ENCODE data around the gene VAMP2.

The VAMP2 gene, protein sequence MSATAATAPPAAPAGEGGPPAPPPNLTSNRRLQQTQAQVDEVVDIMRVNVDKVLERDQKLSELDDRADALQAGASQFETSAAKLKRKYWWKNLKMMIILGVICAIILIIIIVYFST

DNA sequence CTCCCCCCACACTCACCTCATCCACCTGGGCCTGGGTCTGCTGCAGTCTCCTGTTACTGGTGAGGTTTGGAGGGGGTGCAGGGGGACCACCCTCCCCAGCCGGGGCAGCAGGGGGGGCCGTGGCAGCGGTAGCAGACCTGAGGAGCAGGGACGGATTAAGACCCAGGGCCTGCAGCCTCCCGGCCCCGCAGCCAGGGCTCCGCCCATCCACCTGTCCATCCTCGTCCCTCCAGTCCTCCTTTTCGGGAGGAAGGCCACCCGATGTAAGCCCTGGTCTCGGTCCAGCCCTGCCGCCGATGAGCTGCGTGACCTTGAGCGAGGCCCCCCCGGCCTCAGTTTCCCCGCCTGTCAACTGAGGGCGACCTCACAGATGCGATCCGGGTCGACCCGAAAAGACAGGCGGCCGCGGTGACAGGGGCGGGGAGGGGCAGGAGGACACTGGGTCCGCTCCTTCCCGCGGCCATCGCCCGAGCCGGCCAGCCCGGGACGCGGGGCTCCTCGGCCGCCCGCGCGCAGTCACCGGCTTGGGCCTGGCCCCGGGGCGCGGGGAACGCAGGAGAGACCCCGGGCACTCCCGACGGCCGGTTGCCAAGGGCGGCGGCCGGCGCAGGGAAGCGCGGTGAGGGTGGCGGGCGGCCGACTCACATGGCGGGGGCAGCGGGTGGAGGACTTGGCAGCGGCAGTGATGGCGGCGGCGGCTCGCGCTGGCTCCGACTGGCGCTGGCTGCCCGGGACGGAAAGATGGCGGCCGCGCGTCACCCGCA lies at the start of gene VAMP2:
Gene VAMP2, minus strand, starts transcription at position 716 of the 764 bp plus-strand sequence. Its CDS starts 69 bp downstream, at position 647.
- peak; percentile 58 for DNase-seq (ENCODE audit: low spot score)

DNA sequence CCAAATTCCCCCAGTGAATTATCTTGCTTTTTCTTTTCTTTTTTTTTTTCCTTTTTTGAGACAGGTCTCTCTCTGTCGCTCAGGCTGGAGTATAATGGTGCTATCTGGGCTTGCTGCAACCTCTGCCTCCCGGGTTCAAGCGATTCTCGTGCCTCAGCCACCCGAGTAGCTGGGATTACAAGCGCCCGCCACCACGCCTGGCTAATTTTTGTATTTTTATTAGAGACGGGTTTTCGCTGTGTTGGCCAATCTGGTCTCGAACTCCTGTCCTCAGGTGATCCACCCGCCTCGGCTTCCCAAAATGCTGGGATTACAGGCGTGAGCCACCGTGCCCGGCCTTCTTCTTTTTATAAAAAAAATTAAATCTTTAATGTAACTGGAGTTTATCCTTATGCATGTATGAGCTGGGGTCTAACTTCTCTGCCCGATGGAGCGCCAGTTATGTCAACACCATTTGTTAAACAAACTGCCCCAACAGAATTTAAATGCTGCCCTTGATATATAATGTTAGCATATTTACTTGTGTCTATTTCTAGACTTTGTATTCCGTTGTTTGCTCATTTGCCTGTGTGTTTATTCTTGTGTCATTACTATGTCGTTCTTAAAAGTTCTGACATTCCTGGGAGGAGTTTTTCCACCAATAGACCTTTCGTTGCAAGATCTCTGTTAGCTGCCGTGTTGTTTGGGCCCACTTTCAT lies 48.2 kb upstream of the VAMP2 start:
- DNase-seq (ENCODE audit: low spot score): no peak

DNA sequence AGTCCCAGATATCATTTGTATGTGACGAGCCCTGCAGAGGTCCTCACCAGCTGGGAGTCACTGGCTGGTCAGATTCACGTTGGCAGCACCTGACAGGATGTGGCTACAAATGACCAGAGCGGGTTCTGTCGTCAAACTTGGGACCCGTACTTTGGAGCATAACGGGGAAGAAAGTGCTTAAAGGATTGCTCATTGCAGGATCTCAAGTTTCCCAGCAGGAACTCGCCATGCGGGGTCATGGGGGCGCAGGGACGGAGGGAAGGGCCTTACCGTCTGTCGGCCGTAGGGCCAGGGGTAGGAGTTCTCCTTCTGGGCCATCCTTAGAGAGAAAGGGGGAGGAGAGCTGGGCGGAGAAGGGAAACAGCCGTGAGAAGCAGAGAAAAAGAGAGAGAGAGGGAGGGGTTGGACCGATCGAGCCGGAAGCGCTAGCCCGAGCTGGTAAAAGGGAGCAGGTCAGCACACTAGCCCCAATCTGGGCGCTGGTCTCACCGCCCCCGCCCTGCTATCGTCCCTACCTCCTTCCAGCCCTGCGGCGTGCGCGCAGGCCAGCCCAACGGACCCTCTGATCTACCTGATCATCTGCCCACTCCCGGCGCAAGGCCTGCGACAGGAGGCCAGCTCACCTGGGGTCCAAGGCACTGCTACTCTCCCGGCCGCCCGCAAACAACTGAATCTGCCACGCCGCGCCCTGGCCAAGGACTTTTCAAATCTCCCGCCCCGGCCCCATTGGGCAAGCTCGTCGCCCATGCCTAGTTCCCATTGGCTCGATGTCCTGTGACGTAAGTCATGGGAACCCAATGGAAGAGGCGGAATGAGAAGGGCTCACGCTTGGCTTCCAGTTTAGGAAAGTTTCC lies 47.4 kb upstream of the VAMP2 start, which contains the start of gene AURKB:
Gene AURKB, minus strand, starts transcription at position 669 of the 854 bp plus-strand sequence. Its CDS starts 351 bp downstream, at position 318.
- DNase-seq (ENCODE audit: low spot score): peak; percentile 97

DNA sequence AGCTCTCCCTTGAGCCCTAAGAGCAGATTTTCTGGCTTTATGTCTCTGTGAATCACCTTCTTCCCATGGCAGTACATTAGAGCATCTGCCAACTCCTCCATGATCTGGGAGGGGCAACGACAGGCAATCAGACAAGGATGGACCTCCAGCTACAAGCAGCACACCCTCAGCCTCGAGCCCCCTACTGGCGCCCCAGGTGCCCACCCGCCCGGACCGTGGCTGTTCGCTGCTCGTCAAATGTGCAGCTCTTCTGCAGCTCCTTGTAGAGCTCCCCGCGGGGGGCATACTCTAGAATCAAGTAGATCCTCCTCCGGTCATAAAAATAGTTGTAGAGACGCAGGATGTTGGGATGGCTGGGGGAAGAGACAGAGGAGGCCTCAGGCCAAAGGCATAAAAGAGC lies 43.8 kb upstream of the VAMP2 start:
- no peak for DNase-seq (ENCODE audit: low spot score)

DNA sequence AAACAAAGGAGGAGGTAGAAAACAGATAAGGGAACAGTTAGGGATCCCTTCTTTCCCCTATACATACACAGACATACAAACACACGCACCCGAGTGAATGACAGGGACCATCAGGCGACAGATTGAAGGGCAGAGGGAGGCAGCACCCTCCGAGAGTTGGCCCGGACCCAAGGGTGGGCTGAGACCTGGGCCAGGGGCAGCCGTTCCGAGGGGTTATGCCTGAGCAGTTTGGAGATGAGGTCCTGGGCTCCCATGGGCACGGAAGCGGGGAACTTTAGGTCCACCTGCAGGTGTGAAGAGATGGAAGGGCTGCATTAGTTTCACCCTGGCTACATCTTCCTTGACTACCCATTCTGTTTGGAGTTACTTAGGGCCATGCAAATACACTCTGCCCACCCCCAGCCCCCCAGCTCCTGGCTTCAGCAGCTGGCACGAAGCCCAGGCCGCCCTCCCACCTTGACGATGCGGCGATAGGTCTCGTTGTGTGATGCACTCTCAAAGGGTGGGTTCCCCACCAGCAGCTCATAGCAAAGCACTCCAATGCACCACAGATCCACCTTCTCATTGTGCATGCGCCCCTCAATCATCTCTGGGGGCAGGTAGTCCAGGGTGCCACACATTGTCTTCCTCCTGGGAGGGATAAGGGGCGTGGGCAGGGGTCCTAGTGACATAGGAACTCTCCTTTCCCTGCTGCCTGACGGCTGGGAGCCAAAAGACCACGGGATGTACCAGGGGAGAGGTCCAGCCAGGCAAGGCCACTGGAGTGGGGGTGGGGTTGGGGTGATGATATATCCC lies 42.2 kb upstream of the VAMP2 start:
- DNase-seq (ENCODE audit: low spot score): no peak

DNA sequence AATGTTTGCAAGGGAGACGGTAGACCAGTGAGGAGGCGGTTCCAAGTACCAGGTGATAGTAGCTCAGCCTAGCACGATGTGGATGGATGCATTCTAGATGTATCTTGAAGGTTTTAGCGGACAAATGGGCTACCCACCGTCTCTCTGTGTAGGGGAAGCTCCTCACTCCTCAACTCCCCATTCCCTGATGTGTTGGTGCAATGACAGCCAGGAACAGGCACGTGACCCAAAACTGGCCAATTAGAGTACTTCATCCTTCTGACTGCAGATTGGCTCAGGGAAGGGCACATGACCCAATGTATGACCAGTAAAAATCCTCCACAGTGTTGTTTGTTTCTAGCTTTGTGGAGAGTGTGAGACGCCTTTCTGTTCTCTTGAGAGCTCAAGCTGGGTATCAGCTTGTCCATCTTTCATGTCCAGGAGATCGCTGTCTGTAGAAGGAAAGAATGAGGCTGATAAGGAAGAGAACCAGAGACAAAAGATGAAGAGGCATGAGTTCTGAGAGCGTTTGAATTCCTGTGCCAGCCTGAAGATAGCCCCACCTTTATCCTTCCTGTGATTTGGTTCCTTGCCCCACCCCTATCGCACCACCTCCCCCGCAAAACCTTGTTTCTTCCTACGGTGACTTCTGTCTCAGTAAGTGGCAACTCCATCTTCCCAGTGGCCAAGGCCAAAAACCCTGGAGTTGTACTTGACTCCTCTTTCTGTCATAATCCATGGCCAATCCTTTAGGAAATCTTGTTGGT lies 29.5 kb upstream of the VAMP2 start:
- peak; percentile 99 for DNase-seq (ENCODE audit: low spot score)

DNA sequence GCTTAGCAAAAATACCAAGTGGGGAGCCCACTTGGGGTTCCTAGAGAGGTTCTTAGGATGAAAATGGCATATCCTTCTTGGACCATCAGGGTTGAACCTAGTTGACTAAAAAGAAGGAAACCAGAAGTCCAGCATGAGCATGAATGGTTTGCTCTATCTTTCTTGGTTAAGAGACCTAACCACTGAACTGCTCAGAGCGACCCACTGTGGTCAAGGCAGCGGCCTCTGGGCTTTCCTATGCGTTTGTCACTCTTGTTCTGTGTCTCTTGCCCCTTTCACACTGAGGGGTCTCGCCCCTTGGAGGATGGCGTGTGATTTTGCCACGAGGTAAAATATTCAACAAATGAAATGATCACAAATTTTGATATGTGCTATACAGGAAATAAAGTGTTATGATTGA lies 27.8 kb upstream of the VAMP2 start:
- no peak for DNase-seq (ENCODE audit: low spot score)

DNA sequence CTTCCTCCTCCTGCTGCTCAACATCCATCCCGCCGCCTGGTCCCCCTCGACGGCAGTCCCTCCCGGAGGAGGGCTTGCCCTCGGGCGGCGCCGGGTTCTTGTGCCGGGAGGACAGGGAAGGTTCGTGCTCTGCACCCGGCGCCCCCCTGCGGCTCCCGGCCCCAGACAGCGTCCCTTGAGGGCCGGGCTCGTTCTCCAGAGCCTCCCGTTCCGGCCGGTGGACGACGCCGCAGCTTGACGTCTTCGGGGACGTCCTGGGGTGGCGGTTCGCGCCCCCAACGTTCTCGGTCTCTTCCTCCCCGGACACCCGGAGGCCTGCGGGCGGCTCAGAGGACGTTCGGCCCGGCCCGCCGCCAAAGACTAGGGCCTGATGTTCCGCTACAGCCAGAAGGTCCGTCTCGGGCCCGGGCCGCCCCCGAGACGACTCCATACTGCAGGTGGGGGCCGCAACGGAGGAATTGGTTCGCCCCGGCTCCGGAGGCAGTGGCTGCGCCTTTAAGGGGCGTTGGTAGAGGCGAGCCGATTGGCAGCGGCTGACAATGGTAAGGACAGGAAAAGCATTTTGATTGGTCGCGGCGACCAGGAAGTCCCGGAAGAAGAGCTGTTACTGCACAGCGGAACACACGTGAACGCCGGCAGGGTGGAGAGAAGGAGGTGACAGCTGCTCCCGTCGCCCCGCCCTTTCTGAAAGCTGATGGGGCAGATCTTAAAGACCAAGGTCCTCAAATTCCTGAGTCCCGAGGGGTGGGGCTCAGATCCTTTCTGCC lies 27.1 kb upstream of the VAMP2 start, which contains the start of gene BORCS6:
Gene BORCS6, minus strand, starts transcription at position 470 of the 767 bp plus-strand sequence. Its CDS starts 40 bp downstream, at position 430.
- peak; percentile 100 for DNase-seq (ENCODE audit: low spot score)

DNA sequence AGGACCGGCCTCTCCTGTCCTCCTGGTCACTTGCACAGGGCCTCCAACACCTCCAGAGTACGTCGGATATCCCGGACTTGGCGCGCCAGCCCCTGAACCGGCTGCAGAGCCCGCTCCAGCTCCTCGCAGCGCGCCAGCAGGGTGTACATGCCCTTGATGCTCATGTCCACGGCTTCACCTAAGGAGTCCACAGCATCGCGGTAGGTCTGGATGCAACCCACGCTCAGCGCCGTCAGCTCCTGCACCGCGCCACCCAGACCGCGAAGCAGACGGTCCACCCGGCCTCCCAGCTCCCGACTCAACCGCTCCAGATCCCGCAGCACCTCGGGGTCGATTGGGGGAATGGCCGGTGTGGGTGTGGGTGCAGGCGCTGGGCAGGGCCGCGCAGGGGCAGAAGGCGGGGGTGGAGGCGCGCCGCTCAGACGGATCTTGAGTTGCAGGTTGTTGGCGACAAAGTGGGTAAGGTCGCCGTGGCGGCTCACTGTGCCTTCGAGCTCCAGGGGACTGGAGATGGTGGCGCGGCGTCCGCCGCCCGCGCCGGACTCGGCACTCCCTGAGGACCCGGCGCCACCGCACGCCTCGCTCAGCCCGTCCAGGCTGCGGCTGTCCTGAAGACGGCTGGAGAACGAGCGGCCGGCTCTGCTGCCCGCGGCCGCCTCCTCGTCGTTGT lies 26.4 kb upstream of the VAMP2 start:
- DNase-seq (ENCODE audit: low spot score): no peak

DNA sequence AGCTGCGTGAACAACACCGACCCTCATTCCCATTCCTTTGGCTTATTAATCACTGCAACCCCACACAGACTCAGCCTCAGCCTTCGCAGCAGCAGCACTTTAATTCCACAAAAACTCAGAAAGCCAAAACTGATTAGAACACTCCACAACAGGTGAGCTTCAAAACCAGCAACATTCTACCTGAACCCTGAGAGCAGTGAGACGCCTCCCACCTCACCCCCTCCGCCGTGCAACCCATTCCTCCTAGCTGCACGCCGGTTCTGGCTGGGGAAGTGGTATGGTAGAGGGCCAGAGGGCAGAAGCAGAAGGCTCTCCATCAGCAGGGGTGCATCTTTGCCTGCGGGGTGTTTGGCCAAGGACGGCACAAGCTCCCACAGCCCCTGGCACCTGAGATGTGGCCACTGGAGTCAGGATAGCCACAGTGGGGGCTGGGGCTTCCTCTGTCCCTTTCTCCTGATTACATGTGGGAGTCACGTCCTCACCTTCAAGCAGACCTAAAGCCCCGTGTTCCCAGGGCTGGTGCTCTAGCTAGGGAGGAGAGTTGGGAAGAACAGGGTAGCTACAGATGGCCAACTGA lies 25.6 kb upstream of the VAMP2 start:
- peak; percentile 40 for DNase-seq (ENCODE audit: low spot score)

DNA sequence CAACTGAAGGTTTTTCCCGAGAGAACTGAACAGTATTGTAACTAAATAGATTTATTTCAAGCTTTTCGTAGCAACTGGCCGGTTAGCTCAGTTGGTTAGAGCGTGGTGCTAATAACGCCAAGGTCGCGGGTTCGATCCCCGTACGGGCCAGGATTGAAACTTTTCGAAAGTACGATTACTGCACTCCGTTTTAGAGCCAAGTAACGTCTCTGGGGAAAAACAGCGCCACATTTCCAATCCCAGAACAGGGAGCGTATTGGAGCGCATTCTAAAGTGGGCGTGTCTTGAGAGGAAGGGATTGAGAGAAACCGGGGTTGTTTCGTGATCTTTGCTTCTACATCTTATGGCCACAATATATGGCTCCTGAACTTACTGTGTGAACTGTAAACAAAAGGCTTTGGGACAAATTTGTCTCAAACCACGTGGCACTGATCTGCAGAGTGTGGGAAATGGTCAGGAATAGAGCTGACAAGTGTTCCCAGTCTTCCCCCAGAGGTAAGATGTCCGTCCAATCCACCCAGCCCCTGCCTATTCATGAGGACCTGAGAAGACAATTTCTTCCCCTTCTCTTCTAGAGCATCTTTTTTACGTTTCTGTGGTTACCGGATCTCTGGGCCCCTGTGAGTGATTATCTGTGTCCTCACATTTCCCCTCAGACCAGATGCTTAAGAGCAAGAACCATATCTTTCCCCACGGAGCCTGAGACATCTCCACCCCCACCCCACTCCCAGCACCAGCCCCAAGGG lies 24.9 kb upstream of the VAMP2 start:
- DNase-seq (ENCODE audit: low spot score): peak; percentile 98

DNA sequence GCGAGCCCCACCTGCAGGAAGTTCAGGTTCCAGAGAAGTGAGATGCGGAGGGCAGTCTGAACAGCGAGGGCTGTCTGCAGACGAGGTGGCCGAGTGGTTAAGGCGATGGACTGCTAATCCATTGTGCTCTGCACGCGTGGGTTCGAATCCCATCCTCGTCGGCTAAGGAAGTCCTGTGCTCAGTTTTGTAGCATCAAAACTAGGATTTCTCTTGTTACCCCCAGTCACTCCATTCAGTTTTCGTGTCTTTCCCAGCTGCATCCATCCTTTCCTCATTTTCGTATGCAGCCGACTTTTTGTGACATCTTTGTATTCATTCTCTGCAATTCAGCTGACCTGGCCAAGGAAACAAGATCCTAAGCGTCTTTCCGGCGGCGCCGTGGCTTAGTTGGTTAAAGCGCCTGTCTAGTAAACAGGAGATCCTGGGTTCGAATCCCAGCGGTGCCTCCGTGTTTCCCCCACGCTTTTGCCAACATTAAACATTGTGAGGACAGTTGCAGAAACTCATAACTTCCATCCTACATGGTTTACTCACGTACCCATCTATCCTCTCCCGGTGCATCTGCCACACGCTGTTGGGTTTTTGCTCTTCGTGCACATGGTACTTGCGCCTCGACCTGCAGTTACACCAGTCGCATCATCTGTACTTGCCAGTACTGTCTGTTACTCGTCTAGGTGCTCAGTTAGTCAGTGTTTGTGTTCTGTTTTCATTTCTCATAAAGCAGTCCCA lies 24.2 kb upstream of the VAMP2 start:
- peak; percentile 98 for DNase-seq (ENCODE audit: low spot score)

DNA sequence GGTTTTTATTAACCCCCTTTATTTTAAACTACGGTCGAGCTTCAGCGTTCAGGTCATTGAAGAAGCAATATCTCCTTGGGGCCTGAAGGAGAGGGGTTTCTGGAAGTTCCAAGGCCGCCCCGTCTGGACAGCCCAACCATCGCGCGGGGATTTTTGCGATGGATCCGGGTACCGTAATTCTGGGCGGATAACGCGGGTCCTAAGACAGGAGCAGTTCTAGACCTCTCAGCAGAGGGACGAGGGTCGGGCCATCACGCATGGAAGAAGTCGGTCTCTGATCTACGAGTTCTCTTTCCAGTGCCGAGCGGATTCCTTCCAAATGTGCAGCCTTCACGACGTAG lies 23.7 kb upstream of the VAMP2 start:
- no peak for DNase-seq (ENCODE audit: low spot score)

DNA sequence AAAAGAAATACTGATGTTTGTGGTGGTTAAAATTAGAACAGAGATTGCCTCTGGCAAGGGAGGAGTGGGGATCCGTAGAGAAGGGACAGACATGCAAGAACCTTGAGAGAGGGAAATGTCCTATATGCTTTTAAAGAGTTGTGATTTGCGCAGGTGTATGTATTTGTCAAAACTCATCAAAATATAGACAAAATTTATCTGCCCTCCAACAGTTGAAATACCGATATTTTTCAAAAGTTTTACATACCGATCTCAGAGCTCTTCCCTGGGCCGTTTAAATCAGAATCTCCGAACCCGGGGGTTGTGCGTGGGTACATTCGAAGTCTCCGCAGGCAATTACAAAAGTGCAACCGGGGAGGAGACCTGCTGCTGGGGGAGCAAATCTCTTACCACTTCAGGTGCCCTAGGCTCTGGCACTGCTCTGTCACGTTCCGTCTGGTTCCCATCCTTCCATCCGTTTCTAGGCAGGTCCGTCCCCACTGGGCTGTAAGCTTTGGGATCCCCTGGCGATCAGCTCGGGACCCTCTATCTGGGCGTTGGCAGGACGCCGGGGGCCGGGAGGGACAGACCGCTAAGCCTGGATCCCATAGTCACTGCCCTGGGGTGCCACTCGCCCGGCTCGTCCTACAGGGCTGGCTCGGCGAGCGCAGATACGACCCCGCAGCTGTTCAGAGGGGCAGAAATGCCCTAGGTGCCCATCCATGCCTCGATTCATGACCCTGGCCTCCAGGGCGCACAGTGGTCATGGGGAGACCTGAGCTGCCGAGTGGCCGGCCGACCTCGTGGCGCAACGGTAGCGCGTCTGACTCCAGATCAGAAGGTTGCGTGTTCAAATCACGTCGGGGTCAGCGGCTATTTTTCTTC lies 23.1 kb upstream of the VAMP2 start:
- peak; percentile 85 for DNase-seq (ENCODE audit: low spot score)

DNA sequence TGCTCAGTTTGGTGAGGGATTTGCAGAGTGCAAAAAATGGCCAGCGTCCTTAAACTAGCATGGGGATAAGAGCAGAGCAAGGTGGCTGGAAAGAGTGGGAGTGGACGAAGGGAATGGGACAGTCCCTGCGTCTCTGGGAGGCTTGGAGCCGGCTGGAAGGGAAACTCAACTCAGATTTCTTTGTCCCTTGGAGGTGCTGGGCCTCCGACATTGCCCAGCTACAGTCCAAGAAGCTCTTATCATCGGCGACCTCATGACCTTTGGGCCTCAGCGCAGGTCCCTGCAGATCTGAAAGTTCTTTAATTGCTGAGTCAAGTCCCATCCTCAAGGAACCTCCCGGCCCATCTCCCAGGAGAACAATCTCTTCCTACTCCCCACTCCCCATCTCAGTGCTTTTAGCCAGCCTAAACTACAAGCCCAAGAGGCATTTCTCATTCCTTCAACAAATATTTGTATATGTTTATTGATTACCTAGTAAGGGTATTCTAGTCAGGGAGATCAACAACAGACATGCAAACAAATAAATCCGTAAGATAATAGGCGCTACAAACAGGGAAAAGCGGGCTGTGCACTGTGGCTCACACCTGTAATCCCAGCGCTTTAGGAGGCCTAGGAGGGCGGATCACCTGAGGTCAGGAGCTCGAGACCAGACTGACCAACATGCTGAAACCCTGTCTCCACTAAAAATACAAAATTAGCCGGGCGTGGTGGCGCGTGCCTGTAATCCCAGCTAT lies 14.4 kb upstream of the VAMP2 start:
- DNase-seq (ENCODE audit: low spot score): no peak
